Hematopoietic multipotent progenitor cell treated with erythropoietin and hydrocortisone succinate and interleukin-3 and kit ligand, for 8 days (in vitro differentiated cells): Measurements from ENCODE around the gene RUNX2.
"Not testable (repeated sequence)": the region's sequence is repeated elsewhere in the genome, so short reads cannot be mapped to it uniquely, and the experiment has no call there.

Source experiments
- DNase-seq: peaks from one replicate; pipeline ENCODE4 v3.0.0-alpha.2; 2015

RUNX2 gene

GRCh38 chr6:45327956-45328522 is at the start of gene RUNX2:
Gene RUNX2 (plus strand): TSS chr6:45328330. CDS start chr6:45328727, 397 bp downstream.
- DNase-seq: no peak

DNA sequence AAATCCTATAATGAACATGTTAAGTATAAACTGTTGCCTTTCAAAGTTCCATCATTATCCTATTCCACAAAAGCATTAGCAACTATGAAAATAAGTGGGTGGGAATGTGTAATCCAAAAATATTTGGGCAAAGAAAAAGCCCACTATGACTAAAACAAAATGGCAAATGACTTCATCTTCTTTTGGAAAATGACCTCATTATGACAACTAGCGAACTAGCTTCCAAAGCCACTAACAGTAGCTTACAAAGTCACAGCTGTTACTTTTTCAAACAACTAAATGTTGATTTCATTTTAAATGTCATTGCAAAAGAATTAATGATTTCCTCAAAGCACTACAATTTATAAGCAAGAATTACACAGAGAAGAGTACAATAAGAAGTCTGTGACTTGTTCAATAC is 49.8 kb upstream of the RUNX2 start:
- DNase-seq: no peak

GRCh38 chr6:45286707-45287106 is 41.4 kb upstream of the RUNX2 start:
- not testable (repeated sequence) for DNase-seq

GRCh38 chr6:45289751-45290514 is 38.2 kb upstream of the RUNX2 start:
- no peak for DNase-seq

DNA sequence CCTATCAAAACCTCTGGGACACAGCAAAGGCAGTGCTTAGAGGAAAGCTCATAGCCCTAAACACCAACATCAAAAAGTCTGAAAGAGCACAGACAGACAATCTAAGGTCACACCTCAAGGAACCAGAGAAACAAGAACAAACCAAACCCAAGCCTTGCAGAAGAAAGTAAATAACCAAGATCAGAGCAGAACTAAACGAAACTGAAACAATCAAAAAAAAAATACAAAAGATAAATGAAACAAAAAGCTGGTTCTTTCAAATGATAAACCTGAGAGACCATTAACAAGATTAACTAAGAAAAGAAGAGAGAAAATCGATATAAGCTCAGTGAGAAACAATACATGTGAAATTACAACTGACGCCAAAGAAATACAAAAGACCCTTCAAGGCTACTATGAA is 34.8 kb upstream of the RUNX2 start:
- DNase-seq: no peak

GRCh38 chr6:45294065-45294701 is 33.9 kb upstream of the RUNX2 start:
- peak; percentile 81 for DNase-seq

- no peak for DNase-seq
Observed at GRCh38 chr6:45297320-45297719, 30.8 kb upstream of the RUNX2 start.

DNA sequence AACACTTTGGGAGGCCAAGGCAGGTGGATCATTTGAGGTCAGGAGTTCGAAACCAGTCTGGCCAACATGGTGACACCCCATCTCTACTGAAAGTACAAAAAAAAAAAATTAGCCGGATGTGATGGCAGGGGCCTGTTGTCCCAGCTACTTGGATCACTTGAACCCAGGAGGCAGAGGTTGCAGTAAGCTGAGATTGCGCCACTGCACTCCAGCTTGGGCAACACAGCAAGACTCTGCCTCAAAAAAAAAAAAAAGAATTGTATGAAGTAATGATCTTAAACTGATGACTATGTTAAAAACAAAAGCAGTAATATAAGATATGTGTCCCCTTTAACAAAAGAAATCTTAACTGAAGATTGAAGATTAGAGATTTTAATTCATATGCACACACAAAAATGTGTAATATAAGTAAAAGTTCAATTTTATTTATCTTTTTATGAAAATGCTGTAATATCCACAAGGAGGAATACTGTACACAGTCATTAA is 29.0 kb upstream of the RUNX2 start:
- DNase-seq: no peak

- no peak for DNase-seq
Observed at GRCh38 chr6:45300736-45301135, 27.4 kb upstream of the RUNX2 start.

DNA sequence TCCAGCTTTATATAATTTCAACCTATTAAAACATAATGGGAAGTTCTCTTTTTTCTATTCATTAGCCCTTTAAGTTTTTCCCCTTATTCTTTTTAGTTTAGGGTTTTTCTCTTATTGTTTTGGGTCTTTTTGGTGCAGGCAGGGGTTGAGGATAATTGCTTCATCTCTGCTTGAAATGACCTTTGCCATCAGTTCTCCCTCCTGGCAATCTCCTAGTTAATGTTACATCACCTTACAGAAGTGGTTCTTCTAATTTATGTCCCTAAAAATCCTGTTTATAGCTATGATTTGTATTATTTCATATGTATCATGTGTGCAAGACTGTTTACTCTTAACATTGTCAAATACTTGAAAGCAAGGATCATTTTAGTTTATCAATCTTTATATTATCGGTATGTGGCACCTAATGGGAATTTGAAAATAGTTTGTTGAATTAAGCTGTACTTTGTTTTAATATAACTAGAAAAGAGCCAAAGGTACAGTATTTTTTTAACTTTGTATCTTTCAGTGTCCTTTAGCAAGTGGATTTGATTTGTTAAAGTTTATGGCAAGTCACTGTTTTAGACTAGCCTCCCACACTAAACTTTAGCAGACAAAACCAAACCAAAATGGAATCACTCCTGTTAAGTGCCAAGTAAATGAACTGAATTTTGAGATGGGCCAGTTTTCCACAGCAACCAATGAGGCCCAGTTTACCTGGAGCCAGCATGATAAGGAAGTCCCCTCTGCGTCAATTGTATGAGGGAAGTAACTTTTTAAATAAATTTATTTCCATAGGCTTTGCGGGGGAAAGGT is 26.6 kb upstream of the RUNX2 start:
- DNase-seq: no peak

DNA sequence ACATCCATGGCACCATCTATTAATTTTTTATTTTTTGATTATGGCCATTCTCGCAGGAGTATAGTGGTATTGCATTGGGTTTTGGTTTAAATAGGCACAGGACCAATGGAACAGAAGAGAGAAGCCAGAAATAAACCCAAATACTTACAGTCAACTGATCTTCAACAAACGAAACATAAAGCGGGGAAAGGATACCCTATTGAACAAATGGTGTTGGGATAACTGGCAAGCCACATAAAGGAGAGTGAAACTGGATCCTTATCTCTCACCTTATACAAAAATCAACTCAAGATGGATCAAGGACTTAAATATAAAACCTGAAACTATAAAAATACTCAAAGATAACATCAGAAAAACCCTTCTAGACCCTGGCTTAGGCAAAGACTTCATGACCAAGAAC is 25.3 kb upstream of the RUNX2 start:
- no peak for DNase-seq

GRCh38 chr6:45305546-45305945 is 22.6 kb upstream of the RUNX2 start:
- DNase-seq: no peak

GRCh38 chr6:45310118-45310788 is 17.9 kb upstream of the RUNX2 start:
- no peak for DNase-seq

DNA sequence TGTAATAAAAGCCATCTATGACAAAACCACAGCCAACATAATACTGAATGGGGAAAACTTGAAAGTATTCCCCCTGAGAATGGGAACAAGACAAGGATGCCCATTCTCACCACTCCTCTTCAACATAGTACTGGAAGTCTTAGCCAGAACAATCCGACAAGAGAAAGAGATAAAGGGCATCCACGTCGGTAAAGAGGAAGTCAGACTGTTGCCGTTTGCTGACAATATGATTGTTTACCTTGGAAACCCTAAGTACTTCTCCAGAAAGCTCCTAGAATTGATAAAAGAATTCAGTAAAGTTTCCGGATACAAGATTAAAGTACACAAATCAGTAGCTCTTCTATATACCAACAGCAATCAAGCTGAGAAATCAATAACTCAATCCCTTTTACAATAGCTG is 14.0 kb upstream of the RUNX2 start:
- no peak for DNase-seq

DNA sequence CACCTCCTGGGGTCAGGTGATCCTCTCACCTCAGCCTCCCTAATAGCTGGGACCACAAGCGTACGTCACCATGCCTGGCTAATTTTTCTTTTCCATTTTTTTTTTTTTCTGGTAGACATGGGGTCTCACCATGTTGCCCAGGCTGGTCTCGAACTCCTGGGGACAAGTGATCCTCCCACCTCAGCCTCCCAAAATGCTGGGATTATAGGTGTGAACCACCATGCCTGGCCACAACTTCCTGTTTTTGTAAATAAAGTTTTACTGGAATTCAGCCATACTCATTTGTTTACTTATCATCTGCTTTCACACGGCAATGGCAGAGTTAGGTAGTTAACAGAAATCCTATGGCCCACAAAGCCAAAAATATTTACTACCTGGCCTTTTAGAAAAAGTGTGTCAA is 7.8 kb upstream of the RUNX2 start:
- DNase-seq: no peak

- DNase-seq: peak; percentile 33
Observed at GRCh38 chr6:45323656-45324224, 4.4 kb upstream of the RUNX2 start.

DNA sequence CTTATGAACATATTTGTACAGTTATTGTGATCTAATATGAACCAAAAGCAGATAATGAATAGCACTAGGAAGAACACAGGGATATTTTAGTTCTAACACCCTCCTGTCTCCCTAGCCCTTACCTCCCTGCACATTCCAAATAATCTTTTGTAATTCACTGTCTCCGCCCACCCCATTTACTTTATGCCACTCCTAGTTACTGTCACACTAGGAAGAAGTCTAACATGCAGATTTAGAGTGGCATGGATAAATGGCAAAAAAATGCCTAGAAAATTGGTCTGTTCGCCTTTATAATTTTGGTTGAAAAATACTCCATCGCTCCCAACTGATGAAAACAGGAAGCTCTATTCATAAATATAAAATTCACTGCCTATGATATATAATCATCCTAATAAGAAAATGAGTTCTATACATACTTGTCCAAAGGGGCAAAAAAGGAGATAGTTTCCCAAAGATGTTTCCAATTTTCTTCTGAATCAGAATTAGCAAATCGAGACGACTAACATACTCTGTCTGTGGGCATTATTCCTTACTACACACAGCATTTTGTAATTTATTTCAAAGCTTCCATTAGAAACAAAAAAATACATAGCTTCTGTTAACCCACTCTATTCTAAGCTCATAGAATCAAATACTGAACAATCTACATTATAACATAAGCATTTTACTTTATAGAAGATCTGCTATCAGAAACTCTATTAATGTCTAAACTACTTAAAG is 1.3 kb upstream of the RUNX2 start:
- no peak for DNase-seq

DNA sequence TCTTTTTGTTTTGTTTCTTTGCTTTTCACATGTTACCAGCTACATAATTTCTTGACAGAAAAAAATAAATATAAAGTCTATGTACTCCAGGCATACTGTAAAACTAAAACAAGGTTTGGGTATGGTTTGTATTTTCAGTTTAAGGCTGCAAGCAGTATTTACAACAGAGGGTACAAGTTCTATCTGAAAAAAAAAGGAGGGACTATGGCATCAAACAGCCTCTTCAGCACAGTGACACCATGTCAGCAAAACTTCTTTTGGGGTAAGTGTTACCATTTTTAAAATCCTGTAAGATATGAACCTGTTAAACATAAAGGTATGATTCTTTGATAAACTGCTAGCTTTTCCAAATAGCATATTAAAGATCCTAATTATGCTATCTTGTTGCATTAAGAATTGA is 393 bp downstream of the RUNX2 start:
- DNase-seq: no peak

DNA sequence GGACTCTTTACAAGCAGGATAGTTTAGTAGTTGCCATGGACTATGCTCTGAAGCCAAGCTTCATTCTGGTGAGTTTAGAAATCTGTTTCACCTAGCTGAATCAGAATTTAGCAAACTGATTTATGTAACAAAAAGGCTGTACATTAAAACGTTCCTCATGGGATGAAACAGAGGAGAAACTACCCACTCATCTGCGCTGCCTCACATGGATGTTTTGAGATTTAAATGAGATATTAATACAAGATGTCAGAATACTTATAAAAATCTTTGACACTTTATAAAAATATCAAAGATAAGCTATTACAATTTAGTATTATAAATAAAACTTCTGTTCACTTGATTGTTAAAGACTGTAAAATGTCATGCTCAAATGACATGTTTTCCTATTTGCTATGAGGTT is 16.8 kb downstream of the RUNX2 start:
- no peak for DNase-seq

DNA sequence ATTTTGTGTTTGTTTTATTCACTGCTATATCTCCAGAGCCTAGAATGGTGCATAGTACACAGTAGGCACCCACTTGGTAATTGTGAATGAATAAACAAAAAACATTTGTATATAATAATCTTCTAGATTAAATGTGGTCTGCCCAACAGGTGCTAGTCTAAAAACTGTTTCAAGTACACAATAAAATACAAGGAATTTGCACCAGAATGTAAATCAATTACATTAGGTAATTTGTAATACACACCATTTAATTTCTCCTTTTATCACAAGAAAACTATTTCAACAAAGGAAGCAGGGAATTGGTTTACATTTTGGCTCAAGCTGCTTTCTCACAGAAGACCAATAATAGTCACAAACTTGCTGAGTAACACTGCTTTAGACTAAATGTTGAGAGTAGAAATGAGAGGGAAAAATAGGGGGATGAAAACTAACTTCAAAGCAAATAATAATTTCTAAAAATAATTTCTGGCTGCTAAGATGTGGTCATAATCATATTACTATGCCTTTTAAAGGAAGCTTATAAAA is 22.1 kb downstream of the RUNX2 start:
- no peak for DNase-seq

DNA sequence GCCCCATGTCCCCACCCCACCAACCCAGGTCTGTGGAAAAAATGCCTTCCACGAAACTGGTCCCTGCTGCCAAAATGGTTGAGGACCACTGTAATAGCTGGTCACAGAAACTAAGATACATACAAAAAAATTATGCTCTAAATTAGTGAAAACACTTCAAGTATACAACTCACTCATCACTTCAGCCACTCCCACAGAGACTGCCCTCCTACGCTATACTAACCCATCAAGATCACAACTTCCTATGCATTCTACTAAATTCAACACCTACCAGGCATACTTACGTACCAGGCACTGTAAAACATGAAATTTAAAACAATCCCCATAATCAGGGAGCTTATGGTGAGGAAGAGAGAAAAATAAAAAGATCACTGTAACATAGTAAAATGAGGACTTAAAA is 22.9 kb downstream of the RUNX2 start:
- DNase-seq: no peak
